Stimulated activated CD8-positive, alpha-beta memory T cell treated with anti-CD3 and anti-CD28 coated beads, Interleukin-15, amount 100 ng/mL, for 1 hour (primary cell): ENCODE data around the gene DAGLA.

Source experiments
- DNase-seq: peaks from one replicate; pipeline ENCODE4 v3.0.0-alpha.2; 2020; ENCODE audit warnings: low read depth

The DAGLA gene

DNA sequence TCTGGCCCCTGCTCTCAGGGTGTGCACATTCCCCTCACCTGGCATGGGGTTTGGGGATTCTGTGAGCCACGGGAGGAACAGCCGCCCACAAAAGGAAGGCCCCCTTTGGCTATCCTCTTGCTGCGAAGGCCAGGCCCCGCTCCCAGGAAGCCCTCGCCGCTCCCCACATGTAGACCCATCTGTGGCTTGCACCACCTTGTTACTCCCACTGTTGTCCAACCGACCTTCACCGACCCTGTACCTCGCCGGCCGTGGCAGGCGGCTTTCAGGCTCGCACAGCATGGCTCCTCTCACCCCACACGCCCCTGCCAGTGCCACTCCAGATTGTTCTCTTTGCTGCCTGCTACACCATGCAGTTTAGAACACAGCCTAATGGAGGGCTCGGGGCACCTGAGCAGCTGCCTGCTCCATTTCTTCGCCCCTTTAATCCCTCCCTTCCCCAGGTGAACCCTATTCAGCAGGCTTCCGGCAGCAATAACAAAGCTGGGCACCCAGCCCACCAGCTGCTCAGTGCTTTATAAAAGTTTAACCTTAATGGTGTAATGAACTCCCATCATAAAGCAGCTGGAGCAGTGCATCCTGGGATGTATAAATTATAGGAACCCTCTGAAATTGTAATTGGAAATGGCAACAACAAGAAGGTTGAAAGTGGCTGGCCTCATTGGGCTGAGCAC lies 10.7 kb downstream of the DAGLA start:
- no peak for DNase-seq

DNA sequence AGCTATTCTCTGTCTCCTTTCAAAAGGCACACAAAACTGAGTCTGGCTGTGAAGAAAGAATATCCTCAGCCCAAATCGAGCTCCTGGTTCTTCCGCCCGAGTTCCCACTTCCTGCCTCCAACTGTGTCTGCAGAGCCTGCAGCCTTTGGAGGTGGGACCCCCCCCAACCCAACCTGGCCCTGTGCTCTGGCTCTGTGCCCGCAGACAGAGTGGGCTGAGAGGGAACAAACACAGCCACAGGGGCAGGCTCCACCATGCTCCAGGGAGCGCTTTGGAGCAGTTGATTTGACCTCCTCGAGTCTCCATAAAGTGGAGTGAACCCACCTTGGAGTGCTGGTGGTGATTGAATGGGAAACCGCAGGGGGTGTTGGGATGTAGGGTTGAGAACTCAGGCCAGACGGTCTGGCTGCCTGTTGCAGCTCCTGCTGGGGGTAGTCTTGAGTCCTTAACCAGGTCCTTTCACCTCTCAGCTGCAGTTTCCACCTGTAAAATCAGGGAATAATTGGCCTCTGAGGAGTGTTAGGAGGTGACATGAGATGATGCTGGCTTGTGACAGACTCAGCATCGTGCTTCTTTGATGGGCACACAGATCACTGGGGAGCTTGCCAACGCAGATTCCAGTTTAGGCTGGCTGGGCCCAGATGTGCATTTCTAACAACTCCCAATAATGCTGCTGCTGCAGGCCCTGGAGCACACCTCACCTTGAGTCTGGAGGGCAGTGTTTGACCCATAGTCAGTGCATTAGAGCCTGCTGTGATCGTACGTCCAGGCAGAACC lies 11.4 kb downstream of the DAGLA start:
- no peak for DNase-seq

DNA sequence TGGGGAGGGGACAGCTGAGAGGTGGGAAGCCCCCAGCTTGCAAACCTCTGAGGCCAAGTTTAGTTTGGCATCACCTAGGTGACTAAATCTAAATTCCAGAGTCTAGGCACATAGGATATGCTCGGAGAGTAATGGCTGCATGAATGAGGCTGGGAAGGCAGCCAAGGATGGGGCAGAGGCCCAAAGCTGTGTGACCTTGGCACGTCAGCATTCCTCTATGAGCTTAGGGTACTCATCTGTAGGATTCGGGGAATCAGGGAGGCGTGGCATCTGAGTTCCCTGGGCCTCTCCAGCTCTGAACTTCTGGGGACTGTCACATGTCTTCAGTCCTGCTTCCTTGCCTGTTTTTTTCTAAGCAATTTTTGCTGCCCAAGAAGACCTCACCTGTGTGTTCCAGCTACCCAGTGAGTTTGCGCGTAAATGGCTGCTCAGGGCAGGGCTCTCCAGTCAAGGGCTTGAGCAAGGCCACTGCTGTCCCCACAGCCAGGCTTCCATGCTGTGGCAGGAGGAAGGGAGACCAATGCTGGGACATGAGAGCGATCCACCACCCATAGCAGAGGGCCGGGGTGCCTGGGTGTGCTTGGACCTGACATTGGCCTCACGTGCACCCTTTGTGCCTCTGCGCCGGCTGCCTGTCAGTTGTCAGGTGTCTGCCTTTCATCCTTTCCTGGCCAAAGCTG lies 13.9 kb downstream of the DAGLA start:
- DNase-seq: no peak

DNA sequence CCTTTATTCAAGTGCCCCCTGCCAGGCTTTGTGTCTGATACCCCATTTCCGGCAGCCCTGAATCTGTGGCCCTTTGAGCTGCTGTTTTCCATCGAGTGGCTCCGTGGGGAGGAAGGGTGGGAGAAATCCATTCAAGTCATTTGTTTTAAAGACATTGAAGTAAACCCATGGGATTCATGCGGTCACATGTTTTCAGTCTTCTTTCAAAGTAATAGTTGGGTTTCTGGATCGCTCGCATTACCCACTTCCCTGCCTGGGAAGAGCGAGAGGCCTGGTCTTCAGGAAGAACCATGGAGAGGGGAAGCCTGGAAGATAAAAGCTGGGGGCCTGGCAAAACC lies 14.4 kb downstream of the DAGLA start:
- DNase-seq: no peak

DNA sequence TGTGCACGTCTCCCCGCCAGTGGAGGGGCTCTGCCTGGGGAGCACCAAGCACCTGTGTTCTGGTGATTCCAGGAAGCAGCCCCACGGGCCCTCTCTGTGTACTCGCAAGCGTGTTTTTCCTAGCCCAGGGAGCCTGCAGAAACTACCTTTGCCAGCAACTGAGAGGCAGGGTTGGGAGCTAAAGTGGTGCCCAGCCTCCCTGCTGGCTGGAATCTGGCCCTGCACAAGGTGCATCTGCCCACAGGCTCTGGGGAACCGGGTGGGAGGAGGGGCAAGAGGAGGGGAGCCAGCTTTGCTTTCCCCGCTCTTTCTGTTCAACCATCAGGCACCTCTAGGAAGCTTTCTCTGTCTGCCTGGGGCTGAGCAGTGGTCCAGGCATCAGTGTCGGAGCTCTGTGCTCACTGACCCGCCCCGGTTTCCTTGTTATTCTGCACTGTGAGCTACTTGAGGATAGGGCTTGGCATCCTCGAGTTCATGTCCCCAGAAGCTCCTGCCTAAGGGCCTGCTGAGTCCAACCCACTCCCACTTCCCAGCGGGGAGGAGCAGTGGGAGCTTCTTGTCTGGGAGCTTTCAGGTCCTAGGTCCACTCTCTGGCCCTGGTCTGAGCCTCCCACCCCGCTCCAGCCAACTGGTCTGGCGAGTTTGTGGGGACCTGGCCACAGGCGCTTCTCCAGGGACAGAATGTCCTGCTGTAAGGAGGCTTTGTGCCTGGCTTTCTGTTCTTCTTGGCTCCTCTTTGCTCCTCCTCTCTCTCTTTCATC lies 14.9 kb downstream of the DAGLA start:
- no peak for DNase-seq

DNA sequence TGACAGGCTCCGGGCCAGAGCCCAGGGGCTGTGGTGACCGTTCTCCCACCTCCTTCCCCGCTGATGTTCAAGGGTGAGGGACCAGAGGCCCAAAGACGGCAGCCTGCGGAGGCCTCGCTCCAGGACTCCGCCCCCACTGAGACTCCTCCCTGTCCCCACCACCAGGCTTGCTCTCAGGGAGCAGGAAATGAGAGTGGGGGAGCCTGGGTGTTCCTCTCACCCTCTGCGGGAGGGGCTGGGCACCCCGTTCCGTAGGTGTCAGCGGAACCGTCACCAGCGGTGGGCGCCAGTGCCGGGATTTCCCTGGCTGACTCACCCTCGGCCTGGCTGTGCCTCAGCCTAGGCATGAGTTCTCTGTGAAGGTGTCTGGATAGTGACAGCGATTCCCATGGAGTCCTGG lies 15.7 kb downstream of the DAGLA start:
- DNase-seq: peak; percentile 83

DNA sequence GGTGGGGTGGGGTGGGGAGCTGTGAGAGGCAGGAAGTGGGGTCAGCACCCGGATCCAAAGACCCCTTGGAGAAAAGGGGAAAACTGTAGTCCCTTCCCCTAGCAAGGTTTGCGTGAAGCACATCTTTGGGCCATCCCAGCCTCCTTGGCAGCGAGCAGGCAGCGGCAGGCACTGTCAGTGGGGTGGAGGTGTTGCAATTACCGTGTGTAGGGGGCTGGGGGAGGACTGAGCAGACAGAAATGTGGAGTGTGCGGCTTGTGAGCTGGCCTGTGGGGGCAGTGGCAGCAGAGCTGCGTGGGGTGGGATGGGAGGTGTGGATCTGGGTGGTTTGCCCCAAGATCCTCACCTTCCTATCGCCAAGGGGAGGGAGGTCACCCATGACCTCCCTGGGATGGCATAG lies 16.4 kb downstream of the DAGLA start:
- DNase-seq: no peak

DNA sequence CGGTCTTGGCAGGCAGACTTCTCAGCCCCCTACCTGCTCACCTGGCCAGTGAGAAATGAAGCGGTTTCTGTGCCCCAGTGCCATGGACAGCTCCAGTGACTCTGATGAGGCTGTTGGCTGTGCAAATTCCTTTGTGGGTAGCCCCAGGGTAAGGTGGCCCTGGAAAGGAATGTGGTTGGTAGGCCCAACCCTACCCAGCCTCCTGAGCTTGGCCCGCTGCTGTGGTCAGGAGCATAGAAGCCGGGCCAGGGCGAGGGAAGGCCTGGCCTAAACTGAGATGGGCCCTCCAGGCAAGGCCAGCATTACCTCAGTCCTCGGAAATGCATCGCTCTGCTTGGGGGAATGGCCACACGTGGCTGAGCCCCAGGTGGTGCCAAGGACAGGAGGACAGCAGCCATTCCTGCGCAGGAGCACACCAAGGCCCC lies 16.9 kb downstream of the DAGLA start:
- no peak for DNase-seq

DNA sequence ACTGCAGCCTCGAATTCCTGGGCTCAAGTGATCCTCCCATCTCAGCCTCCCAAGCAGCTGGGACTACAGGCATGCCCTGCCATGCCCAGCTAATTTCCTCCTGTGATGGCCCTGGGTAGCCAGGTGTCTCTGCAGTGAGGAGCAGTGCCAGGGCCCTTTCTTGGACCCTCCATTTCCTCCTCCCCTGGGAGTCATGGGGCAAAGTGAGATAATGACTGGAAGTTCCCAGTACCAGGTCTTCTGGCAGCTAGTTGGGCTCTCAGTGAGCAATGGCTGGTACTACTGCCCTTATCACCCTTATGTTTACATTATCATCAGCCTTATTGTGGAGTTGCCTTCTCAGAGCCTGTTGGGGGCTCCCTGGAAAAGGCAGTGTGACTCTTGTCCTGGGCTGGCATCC lies 17.6 kb downstream of the DAGLA start:
- no peak for DNase-seq

DNA sequence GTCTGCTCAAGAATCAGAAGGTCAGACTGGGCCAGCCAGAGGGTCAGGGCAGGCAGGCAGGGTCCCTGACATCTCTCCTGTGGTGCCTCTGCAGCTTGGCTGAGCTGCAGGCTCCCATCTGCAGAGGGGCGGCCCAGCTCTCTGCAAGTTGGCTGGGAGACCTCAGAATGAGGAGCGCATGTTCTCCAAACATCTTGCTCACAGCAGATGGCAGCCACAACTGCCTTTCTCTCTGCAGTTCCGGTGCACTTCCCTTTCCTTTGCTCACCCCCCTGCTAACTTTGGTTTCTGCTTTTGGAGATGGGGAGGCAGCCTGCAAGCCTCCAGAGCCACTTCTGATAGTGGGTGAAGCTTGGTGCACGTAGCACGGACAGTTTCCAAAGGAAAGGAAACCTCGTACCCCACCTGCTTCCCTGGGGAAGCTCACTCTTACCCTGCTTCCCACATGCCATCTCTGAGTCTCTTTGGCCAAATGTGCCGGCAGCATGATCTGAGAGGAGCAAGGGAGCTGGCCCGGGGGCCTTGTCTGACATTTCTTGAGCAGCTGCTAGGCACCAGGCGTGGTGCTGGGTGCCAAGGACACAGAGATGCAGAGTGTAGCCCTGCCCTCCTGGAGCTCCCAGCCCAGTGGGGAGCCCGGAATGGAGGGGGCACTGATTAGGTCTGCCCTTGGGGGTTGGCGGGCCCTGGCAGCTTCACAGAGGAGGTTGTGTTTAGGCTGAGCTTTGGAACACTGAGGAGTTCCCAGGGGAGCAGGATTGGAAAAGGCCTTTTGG lies 18.2 kb downstream of the DAGLA start:
- DNase-seq: no peak

DNA sequence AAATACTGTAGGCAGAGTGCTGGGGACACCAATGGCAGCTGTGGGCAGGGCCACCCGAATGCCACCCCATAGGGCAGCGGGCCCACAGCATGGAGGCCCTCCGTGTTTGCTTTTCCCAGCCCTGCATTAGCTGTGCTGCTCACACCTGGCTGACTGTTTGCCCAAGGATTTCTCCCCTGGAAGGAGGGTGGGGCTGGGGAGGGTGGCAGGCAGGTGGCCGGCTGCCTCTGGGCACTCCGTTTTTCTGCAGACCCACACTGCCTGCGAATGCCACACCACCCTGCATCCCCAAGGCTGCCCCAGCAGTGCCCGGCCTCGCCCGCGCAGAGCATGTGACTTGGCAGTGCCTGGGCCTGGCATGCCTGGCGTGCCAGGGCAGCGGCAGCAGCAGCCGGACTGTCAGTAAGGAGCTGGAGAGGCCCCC lies 19.6 kb downstream of the DAGLA start:
- no peak for DNase-seq

DNA sequence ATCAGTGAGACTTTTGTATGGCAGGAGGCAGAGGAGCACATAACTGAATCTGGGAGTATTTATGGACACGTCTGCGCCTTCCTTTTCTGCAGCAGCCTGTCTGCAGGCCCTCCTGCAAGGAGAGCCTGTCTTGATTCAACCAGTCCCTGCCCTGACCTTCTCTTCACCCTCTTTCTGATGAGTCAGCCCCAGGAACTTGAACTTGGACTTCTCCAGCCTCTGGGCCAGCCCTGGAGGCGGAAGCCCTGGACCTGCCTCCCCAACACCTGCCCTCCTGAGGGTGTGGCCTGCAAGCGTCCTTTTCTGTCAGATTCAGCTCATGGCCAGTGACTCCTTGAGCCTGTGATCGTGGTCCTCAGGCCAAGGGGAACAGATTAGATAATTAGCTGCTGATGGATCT lies 20.0 kb downstream of the DAGLA start:
- no peak for DNase-seq

DNA sequence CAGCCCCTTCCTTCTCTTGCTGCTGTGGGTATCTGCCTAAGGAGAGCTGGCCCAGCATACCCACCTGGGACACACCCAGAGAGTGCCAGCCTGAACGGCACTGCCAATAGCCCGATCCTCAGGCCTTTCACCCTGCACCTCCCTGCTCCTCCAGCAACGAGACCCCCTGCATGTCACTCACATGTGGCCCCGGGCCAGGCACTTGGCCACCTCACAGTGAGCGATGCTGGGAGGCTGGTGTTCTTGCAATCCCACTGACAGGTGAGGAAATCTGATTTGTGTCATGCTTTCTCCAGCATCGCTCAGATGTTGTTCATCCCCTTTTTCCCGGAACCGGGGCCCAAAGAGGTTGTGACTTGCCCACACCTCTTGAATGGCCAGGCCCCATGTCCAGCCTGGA lies 20.5 kb downstream of the DAGLA start:
- DNase-seq: no peak

DNA sequence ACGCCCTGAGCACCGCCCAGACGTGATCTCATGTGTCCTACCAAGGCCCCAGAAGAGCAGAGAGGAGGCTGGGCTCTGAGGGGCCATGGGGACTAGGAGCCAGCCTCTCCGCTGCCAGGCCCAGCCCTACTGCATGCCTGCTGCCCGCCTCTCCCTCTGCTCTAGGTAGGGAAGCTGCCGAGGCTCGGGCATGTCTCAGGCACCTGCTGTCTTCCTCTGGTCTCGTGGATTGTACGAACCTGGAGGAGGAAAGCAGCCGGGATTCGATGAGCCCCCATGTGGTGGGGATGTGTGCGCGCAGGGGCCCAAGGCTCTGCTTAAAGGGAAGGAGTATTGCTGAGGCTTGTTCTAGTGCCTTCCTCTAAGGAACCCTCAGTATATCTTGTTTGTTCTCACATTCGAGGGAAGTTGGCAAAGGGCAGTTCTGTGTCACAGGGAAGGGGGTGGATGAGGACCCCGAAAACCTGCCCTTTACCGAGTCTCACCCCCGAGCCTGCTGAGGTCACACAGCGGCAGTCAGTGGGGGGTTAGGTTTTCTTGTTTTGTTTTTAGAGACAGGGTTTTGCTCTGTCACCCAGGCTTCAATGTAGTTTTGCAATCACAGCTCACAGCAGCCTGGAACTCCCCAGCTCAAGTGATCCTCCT lies 21.2 kb downstream of the DAGLA start:
- DNase-seq: no peak

DNA sequence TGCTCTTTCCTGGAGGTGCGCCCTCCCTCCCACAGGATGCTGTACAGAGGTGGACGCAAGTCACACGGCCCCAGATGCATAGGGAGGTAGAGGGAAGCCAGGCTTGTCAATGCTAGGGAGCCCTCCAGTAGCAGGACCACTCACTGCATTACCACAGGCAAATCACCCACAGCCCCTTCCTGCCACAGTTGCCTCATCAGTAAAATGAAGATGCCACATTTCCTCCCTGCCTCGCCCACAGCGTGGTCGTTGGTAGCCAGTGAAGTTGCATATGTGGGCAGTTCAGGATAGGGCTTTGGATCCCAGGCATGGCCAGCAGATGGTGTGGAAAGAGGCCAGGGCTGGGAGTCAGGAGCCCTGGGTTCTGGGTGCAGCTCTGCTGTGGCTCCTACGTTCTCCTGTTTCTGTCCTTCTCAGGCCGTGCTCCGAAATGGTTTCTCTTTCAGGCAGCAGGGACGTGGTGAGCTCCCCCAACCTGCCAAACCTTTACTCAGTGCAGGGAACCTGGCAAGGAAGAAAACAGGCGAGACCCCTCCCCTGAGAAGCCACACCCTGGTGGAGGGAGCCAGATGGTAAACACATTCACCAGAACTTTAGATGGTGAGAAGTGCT lies 22.6 kb downstream of the DAGLA start:
- no peak for DNase-seq

DNA sequence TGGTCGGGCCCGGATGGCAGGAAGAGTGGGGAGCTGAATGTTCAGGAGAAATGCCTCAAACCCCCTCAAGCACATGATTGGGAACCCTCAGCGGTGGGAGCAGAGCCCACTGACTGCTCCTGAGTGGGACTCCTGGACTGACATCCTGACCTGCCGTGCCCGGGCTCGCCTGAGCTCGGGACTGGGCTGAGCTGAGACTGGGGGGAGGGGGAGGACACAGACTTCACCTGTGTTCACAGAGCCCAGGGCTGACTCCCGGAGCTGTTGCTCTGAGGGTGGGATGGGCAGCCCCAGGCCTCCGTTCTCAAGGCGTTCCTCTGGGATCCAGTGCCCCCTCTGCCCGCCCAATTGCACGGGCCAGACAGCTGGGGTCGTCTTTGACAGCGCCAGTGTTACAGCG lies 24.6 kb downstream of the DAGLA start:
- DNase-seq: no peak

DNA sequence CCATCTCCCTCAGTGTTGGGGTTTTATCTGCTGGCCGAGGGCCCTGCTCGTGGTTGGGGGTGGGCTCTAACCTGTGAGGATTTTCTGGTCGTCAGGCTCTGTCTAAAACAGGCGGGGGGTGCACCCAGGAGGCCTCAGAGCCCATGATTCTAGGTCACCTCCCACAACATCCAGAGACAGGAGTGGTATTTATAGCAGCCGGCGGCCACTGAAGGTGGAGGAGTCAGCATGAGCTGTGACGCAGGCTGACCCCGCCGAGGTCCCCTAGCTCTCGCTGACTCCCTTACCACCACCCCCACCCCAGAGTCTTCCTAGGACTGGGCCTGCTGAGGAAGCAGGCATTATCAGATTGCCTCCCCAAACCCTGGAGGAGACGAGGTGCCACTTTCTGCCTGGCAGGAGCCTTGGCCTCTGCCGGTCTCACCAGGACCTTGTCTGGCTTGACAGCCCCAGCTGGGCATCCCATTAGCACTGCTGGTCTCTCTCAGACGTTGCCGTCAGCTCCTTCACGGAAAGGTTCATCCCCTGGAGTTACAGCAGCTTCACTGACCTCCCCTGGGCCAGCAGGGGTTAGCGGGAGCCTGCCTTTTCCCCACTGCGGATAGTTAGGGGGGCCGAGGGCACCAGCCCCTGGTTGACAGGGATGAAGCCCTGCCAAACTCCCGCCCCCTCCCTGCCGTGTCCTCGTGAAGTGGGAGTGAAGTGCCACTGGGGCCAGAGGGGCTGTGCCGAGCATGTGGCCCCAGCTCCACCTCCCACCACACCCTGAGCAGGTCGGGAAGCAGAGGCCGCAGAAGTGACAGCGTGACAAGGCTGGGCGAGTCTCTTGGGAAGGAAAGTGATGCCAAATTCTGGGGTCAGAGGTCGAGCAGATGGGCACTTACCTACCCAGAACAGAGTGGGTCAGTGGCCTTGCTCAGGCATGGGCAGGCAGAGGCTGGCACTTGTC lies 26.5 kb downstream of the DAGLA start:
- DNase-seq: no peak

DNA sequence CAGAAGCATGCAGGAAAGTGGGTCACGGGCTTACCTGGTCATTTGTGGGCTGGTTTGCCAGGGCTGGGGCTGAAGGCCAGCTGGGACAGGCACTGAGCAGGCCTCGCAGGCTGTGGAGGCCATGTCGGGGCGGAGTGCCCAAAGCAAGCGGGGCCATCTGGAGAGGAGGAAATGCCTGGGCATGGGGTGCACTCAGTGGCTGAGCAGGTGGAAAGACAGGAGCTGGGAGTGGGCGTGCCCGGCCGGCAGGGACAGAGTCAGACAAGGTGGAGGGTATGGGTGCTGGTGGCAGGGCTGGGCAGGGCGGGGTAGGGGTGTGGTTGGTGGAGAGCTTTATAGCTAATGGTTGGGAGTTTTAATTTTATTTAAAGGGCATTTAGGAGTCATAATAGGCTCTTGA lies 27.4 kb downstream of the DAGLA start:
- no peak for DNase-seq

DNA sequence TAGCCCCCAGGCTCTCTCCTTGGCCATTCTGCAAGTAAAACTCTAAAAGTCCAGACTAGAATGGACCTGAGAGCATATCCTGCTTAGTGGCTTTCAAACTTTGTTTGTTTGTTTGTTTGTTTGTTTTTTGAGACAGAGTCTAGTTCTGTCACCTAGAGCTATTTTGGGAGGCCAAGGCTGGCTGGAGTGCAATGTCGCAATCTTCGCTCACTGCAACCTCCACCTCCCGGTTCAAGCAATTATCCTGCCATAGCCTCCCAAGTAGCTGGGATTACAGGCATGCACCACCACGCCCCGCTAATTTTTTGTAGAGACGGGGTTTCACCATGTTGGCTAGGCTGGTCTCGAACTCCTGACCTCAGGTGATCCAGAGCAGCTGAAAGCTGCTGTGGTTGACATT lies 28.9 kb downstream of the DAGLA start:
- no peak for DNase-seq

DNA sequence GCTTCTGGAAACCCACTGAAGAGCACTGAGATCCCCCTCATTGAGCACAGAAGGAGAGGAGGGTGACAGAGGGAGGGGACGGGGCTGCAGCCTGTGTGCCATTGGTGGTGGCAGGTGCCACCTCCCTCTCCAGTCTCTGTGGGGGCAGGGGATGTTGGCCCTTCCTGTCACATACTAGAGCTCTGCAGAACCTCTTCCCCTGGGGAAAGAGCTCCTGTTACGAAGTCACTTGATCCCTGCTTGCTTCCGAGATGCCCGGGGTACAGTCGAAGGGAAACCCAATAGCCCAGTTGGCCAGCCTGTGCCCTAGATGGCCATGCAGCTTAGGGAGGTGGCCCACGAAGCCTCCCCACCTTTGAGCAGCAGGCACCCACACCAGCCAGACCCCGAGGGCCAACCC lies 29.4 kb downstream of the DAGLA start:
- no peak for DNase-seq
